Activated CD4-positive, alpha-beta T cell treated with anti-CD3 and anti-CD28 coated beads for 1 hour (primary cell): ENCODE measurements around the gene EPO.
"Not testable (repeated sequence)": the region's sequence is repeated elsewhere in the genome, so short reads cannot be mapped to it uniquely, and the experiment has no call there.

Experiments
- DNase-seq: peaks from one replicate; pipeline ENCODE4 v3.0.0-alpha.2; 2020

Gene EPO

DNA sequence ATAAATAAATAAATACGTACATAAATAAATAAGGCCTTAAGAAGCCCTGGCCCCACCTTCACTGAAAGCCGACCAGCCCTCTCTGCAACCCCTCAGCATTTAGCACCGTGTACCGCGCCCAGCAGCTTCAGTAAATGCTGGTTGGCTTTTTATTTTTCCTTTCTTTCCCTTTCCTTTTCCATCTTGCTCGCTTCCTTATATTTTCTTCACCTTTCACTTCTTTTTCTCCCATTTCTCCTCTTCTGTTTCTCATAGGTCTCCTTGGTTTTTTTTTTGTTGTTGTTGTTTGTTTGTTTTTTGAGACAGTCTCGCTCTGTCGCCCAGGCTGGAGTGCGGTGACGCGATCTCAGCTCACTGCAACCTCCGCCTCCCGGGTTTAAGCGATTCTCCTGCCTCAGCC is 24.3 kb downstream of the EPO start:
- no peak for DNase-seq

DNA sequence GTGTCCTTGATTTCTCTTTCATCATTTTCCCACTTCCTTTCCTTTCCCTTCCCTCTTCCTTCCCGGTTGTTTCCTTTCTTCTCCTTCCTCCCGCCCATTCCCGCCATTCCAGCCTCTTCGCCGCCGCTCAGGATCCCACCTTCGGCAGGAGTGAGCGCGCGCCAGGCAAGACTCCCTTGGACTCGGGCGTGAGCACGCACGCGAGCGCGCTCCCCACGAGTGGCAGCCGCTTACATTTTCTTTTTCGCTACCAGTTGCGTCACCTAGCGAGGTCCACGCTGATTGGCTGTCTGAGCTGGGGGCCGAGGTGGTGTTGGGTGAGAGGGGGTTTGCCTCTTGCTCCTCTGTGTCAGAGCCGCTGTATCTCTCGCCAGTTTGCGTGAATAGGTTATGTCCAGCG is 24.9 kb downstream of the EPO start:
- DNase-seq = no peak

DNA sequence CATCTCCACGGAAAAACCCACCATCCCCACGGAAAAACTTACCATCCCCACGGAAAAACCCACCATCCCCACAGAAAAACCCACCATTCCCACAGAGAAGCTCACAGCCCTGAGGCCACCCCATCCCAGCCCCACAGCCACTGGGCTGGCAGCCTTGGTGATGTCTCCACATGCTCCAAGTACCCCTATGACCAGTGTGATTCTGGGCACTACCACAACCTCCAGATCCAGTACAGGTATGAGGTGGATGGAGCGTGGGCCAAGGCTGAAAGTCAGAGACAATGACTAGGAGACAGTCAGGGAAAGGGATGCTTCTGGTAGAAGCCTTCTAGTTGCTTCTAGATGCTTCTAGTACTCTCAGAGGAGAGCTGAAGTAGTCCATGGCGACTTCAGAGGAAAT is 32.7 kb downstream of the EPO start:
- no peak for DNase-seq

DNA sequence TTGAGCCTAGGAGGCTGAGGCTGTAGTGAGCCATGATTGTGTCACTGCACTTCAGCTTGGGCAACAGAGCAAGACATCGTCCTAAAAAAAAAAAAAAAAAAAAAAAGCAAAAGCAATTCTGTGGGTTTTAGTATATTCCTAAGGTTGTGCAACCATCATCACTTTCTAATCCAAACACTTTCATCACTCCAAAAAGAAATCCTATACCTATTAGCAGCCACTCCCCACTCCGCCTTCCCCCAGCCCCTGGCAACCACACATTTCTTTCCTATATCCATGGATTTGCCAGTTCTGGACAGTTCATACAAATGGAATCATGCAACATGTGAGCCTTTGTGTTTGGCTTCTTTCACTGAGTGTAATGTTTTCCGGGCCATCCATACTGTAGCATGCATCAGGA is 33.5 kb downstream of the EPO start:
- no peak for DNase-seq

DNA sequence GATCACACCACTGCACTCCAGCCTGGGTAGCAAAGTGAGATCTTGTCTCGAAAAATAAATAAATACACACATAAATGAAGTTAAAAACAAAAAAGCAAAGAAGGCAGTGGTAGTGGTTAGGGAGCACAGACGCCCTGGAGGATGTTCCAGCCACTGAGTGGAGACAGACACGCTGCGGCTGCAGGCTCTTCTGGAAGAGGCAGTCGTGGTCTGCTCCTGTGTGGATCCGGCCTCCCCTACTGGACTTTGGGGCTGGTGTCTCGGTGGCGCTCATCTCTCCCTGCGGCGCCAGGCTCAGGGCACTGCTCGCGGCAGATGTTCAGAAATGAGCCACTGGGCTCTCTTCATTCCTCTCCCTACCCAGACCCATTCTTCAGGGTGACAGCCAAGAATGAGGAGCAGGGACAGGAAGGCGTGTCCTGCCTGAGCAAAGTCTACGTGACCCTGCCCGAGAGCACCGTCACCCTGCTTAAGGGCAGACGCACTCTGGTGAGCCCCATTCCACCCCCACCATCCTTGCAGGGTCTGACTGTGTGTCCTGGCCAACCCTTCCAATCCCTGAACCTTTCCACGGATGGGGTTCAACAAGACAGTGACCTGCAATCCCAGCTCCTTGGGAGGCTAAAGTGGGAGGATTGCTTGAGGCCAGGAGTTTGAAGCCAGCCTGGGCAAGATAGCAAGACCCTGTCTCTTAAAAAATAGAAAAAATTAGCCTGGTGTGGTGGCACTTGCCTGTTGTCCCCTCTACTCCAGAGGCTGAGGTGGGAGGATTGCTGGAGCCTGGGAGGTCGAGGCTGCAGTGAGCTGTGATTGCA is 39.3 kb downstream of the EPO start:
- no peak for DNase-seq

DNA sequence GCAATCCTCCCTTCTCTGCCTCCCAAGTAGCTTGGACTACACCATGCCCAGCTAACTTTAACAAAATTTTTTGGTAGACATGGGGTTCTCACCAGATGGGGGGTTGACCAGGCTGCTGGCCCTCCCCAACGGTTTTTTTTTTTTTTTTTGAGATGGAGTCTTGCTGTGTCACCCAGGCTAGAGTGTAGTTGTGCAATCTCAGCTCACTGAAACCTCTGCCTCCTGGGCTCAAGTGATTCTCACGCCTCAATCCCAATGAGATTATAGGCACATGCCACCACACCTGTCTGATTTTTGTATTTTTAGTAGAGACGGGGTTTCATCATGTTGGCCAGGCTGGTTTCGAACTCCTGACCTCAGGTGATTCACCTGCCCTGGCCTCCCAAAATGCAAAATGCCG is 42.6 kb downstream of the EPO start:
- not testable (repeated sequence) for DNase-seq

DNA sequence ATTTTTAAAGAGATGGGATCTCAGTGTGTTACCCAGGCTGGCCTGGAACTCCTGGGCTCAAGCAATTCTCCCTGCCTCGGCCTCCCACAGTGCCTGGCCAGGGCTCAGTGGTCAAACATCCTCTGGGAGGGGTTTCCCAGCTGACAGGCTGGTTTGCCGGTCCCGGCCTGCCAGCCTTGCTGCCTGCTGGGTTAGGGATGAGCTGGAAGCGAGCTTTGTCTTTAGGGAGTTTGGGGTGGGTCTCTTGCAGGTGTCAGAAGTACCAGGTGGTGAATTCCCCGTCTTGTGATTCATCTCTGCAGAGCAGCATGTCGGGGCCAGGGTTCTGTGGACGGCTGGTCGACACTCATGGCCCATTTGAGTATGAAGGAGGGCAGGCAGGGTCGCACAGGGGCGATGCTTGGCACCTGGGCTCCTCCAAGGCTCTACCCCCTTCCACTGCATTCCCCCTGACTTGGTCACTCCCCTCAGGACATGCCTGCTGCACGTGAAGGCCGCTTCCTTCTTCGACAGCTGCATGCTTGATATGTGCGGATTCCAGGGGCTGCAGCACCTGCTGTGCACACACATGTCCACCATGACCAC is 43.4 kb downstream of the EPO start:
- DNase-seq = no peak

DNA sequence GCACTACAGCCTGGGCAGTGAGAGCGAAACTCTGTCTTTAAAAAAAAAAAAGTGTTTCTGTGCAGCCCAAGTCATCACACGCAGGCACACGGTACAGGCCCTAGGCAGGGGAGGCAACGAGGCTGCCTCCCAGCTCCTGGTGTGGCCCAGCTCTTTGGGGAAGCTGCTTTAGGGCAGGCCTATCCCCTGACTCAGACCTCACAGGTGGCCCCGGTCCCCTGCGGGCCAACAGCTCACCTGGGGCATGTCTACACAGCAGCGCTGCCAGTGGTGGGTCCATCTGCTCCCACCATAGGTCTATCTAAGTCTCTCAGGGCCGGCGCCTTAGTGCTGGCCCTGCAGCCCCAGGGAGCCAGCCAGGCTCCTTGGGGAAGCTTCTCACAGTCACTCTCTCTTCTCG is 44.6 kb downstream of the EPO start:
- DNase-seq = no peak

DNA sequence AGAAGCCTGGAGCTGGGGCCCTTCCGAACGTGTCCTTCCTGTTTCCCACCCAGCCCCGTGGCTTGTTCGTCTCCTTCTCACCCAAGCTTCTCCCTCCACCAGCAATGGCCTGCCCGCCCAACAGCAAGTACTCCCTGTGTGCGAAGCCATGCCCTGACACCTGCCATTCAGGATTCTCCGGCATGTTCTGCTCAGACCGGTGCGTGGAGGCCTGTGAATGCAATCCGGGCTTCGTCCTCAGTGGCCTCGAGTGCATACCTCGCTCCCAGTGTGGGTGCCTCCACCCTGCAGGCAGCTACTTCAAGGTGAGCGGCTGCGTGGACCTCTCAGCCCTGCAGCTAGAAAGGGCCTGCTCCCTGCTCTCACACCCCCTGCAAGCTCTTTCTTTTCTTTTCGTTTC is 45.0 kb downstream of the EPO start:
- DNase-seq = no peak

DNA sequence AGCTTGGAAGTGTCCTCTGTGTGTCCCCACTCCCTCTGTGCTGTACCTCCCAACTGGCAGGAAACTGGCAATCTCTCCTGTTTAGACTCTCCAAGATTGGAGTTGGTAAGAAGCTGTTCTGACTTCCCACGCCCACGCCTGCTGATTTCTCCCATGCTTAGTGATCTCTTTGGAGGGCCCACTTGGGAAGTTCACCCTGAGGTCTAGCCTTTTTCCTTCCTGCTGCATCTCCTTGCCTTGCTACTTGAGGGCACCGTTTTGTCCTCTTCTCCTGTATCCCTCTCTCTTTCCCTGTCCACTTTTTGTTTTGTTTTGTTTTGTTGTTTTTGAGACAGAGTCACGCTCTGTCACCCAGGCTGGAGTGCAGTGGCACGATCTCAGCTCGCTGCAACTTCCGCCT is 48.5 kb downstream of the EPO start:
- DNase-seq = no peak
